SK-N-SH treated with all-trans-retinoic acid at 6 μM for 48 hours (cell line): ENCODE data around the gene NAV3.

ENCODE experiments used
- ATAC-seq: fragments of 200-7000 bp; cut with Tn5 transposase; 3 replicates; pipeline ENCODE4 v1.9.1; 2020; ENCODE audit warnings: mild to moderate bottlenecking, moderate library complexity
- ARNTL ChIP-seq: fragments of 450-650 bp; formaldehyde crosslinking; IDR thresholded peaks from 2 replicates; pipeline ENCODE4 v1.5.0; 2020; ENCODE audit warnings: low read depth, mild to moderate bottlenecking, moderate library complexity, borderline replicate concordance
- BACH2 ChIP-seq: fragments of 250-450 bp; sonication (Bioruptor Pico); IDR thresholded peaks from 2 replicates; pipeline ENCODE4 v1.9.0; 2021; ENCODE audit warnings: mild to moderate bottlenecking, borderline replicate concordance
- CREB5 ChIP-seq: fragments of 250-450 bp; sonication (Bioruptor Pico); IDR thresholded peaks from 2 replicates; pipeline ENCODE4 v1.5.1; 2020; ENCODE audit warnings: low read depth, mild to moderate bottlenecking, moderate library complexity
- CSDC2 ChIP-seq: fragments of 250-450 bp; sonication (Bioruptor Pico); IDR thresholded peaks from 2 replicates; pipeline ENCODE4 v1.5.0; 2020; ENCODE audit warnings: mild to moderate bottlenecking, moderate library complexity
- ESRRG ChIP-seq: fragments of 250-450 bp; sonication (Bioruptor Pico); IDR thresholded peaks from 2 replicates; pipeline ENCODE4 v1.6.1; 2021; ENCODE audit warnings: mild to moderate bottlenecking
- GLIS3 ChIP-seq: fragments of 250-450 bp; sonication (Bioruptor Pico); IDR thresholded peaks from 2 replicates; pipeline ENCODE4 v1.5.0; 2020; ENCODE audit warnings: mild to moderate bottlenecking, moderate library complexity
- ISL1 ChIP-seq: fragments of 250-450 bp; sonication (Bioruptor Pico); IDR thresholded peaks from 2 replicates; pipeline ENCODE4 v2.1.2; 2022; ENCODE audit warnings: mild to moderate bottlenecking, moderate library complexity
- OSR1 ChIP-seq: fragments of 250-450 bp; sonication (Bioruptor Pico); IDR thresholded peaks from 2 replicates; pipeline ENCODE4 v1.8.0; 2022; ENCODE audit warnings: moderate library complexity, mild to moderate bottlenecking, inconsistent platforms
- PPARA ChIP-seq: fragments of 250-450 bp; sonication (Bioruptor Pico); IDR thresholded peaks from 2 replicates; pipeline ENCODE4 v1.5.0; 2020; ENCODE audit warnings: mild to moderate bottlenecking, borderline replicate concordance
- RARB ChIP-seq: fragments of 250-450 bp; sonication (Bioruptor Pico); IDR thresholded peaks from 2 replicates; pipeline ENCODE4 v1.8.0; 2021; ENCODE audit warnings: mild to moderate bottlenecking, moderate library complexity
- SNAI2 ChIP-seq: fragments of 250-450 bp; sonication (Bioruptor Pico); IDR thresholded peaks from 2 replicates; pipeline ENCODE4 v1.5.0; 2020; ENCODE audit warnings: mild to moderate bottlenecking, moderate library complexity
- TCF4 ChIP-seq: fragments of 250-450 bp; sonication (Bioruptor Pico); IDR thresholded peaks from 2 replicates; pipeline ENCODE4 v1.8.0; 2021; ENCODE audit warnings: mild to moderate bottlenecking, moderate library complexity, borderline replicate concordance
- TOX ChIP-seq: fragments of 250-450 bp; sonication (Bioruptor Pico); IDR thresholded peaks from 2 replicates; pipeline ENCODE4 v1.8.0; 2021; ENCODE audit warnings: mild to moderate bottlenecking, moderate library complexity, borderline replicate concordance
- ZC3H10 ChIP-seq: fragments of 250-450 bp; sonication (Bioruptor Pico); IDR thresholded peaks from 2 replicates; pipeline ENCODE4 v1.5.1; 2021; ENCODE audit warnings: mild to moderate bottlenecking, moderate library complexity
- ZFP3 ChIP-seq: fragments of 250-450 bp; sonication (Bioruptor Pico); IDR thresholded peaks from 2 replicates; pipeline ENCODE4 v1.5.0; 2020; ENCODE audit warnings: mild to moderate bottlenecking, moderate library complexity
- ZFP30 ChIP-seq: fragments of 450-650 bp; formaldehyde crosslinking; IDR thresholded peaks from 2 replicates; pipeline ENCODE4 v1.5.0; 2022; ENCODE audit warnings: mild to moderate bottlenecking, moderate library complexity
- ZNF565 ChIP-seq: fragments of 450-650 bp; formaldehyde crosslinking; conservative IDR thresholded peaks from 2 replicates; pipeline ENCODE4 v1.5.0; 2020; ENCODE audit warnings: low read depth, mild to moderate bottlenecking, moderate library complexity
- ZNF70 ChIP-seq: fragments of 450-650 bp; formaldehyde crosslinking; IDR thresholded peaks from 2 replicates; pipeline ENCODE4 v1.5.0; 2020; ENCODE audit warnings: mild to moderate bottlenecking, moderate library complexity
- ZNF8 ChIP-seq: fragments of 450-650 bp; formaldehyde crosslinking; IDR thresholded peaks from 2 replicates; pipeline ENCODE4 v1.5.0; 2020; ENCODE audit warnings: mild to moderate bottlenecking, moderate library complexity
- TF ChIP-seq, protein P1 (sequence below): fragments of 250-450 bp; sonication (Bioruptor Pico); IDR thresholded peaks from 2 replicates; pipeline ENCODE4 v1.5.0; 2020; ENCODE audit warnings: mild to moderate bottlenecking, moderate library complexity
- TF ChIP-seq, protein P2 (sequence below): fragments of 250-450 bp; sonication (Bioruptor Pico); IDR thresholded peaks from 2 replicates; pipeline ENCODE4 v1.8.0; 2020; ENCODE audit warnings: mild to moderate bottlenecking, moderate library complexity, borderline replicate concordance
- TF ChIP-seq, protein P3 (sequence below): fragments of 250-450 bp; sonication (Bioruptor Pico); IDR thresholded peaks from 2 replicates; pipeline ENCODE4 v1.5.1; 2021; ENCODE audit warnings: mild to moderate bottlenecking, moderate library complexity

The NAV3 gene

GRCh38 chr12:78121969-78122610, 291.4 kb downstream of the NAV3 start:
- no peak for ATAC-seq
- TF ChIP-seq ZNF8 = no peak
- no peak for TF ChIP-seq ZNF70 (CRISPR knock-in tag)
- TF ChIP-seq PPARA = no peak
- TF ChIP-seq ZFP3 (CRISPR knock-in tag) = no peak
- no peak for TF ChIP-seq ZFP30 (CRISPR knock-in tag)
- TF ChIP-seq, all 23 proteins: peak for 0

GRCh38 chr12:78128211-78128610, 297.5 kb downstream of the NAV3 start:
- ATAC-seq = no peak
- TF ChIP-seq ZNF8 = no peak
- TF ChIP-seq ZNF70 (CRISPR knock-in tag) = no peak
- no peak for TF ChIP-seq RARB
- TF ChIP-seq ISL1 (CRISPR knock-in tag) = no peak
- no peak for TF ChIP-seq ESRRG (CRISPR knock-in tag)
- TF ChIP-seq, protein P1, sequence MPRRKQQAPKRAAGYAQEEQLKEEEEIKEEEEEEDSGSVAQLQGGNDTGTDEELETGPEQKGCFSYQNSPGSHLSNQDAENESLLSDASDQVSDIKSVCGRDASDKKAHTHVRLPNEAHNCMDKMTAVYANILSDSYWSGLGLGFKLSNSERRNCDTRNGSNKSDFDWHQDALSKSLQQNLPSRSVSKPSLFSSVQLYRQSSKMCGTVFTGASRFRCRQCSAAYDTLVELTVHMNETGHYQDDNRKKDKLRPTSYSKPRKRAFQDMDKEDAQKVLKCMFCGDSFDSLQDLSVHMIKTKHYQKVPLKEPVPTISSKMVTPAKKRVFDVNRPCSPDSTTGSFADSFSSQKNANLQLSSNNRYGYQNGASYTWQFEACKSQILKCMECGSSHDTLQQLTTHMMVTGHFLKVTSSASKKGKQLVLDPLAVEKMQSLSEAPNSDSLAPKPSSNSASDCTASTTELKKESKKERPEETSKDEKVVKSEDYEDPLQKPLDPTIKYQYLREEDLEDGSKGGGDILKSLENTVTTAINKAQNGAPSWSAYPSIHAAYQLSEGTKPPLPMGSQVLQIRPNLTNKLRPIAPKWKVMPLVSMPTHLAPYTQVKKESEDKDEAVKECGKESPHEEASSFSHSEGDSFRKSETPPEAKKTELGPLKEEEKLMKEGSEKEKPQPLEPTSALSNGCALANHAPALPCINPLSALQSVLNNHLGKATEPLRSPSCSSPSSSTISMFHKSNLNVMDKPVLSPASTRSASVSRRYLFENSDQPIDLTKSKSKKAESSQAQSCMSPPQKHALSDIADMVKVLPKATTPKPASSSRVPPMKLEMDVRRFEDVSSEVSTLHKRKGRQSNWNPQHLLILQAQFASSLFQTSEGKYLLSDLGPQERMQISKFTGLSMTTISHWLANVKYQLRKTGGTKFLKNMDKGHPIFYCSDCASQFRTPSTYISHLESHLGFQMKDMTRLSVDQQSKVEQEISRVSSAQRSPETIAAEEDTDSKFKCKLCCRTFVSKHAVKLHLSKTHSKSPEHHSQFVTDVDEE (CRISPR knock-in tag) = no peak
- no peak for TF ChIP-seq ZNF565 (CRISPR knock-in tag)
- no peak for TF ChIP-seq GLIS3 (CRISPR knock-in tag)

DNA sequence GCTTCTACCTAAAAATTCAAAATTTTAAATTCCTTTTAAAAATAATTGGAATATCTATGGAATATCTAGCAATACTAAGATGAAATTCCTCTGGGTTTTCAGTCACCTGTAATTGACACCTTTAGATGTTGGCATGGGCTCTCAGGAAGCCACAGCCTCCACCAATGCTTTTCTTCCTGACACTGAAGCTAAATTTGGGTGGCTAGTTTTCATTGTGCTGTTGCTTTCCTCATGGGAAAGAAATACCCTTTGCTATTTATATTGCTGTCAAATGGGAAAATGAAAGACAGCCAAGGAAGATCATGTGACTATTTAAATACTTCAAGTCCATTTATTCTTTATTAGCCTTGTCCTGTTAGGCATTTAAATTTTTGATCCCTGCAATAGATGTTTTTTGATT, 313.0 kb downstream of the NAV3 start:
- no peak for ATAC-seq
- TF ChIP-seq SNAI2 (CRISPR knock-in tag) (no peak), CREB5 (CRISPR knock-in tag) (no peak), ARNTL (CRISPR knock-in tag) (no peak), ZNF70 (CRISPR knock-in tag) (no peak), ZC3H10 (CRISPR knock-in tag) (no peak), ZNF8 (no peak), GLIS3 (CRISPR knock-in tag) (no peak), TOX (CRISPR knock-in tag) (no peak), OSR1 (no peak), ISL1 (CRISPR knock-in tag) (no peak), TCF4 (CRISPR knock-in tag) (no peak), ZFP3 (CRISPR knock-in tag) (no peak), BACH2 (CRISPR knock-in tag) (no peak), ZFP30 (CRISPR knock-in tag) (no peak), CSDC2 (CRISPR knock-in tag) (no peak), PPARA (no peak), RARB (no peak)
- TF ChIP-seq, protein P1 (CRISPR knock-in tag) = no peak
- TF ChIP-seq, protein P2, sequence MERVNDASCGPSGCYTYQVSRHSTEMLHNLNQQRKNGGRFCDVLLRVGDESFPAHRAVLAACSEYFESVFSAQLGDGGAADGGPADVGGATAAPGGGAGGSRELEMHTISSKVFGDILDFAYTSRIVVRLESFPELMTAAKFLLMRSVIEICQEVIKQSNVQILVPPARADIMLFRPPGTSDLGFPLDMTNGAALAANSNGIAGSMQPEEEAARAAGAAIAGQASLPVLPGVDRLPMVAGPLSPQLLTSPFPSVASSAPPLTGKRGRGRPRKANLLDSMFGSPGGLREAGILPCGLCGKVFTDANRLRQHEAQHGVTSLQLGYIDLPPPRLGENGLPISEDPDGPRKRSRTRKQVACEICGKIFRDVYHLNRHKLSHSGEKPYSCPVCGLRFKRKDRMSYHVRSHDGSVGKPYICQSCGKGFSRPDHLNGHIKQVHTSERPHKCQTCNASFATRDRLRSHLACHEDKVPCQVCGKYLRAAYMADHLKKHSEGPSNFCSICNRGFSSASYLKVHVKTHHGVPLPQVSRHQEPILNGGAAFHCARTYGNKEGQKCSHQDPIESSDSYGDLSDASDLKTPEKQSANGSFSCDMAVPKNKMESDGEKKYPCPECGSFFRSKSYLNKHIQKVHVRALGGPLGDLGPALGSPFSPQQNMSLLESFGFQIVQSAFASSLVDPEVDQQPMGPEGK (CRISPR knock-in tag) = no peak
- TF ChIP-seq, protein P3, sequence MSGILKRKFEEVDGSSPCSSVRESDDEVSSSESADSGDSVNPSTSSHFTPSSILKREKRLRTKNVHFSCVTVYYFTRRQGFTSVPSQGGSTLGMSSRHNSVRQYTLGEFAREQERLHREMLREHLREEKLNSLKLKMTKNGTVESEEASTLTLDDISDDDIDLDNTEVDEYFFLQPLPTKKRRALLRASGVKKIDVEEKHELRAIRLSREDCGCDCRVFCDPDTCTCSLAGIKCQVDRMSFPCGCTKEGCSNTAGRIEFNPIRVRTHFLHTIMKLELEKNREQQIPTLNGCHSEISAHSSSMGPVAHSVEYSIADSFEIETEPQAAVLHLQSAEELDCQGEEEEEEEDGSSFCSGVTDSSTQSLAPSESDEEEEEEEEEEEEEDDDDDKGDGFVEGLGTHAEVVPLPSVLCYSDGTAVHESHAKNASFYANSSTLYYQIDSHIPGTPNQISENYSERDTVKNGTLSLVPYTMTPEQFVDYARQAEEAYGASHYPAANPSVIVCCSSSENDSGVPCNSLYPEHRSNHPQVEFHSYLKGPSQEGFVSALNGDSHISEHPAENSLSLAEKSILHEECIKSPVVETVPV = no peak
